Neural crest cell (in vitro differentiated cells): ENCODE data around the gene ENPP1. TPM values are rescaled to one million over a fixed set of nuclear protein-coding genes. Genes with fewer than 3 reads are reported as not detected.

Experiments used
- DNase-seq: peaks from one replicate; pipeline ENCODE4 v3.0.0; 2021; ENCODE audit warnings: low read depth, mixed read lengths, low spot score
- H3K27ac Mint-ChIP-seq: one replicate; pipeline ENCODE4 v1.8.0; 2021; ENCODE audit warnings: mild to moderate bottlenecking, mixed read lengths; ENCODE audit not compliant: unreplicated experiment
- H3K27me3 Mint-ChIP-seq: 2 replicates; pipeline ENCODE4 v1.8.0; 2021; ENCODE audit warnings: low read depth, mild to moderate bottlenecking, mixed read lengths
- H3K36me3 Mint-ChIP-seq: 2 replicates; pipeline ENCODE4 v1.8.0; 2021; ENCODE audit warnings: low read depth, mild to moderate bottlenecking, mixed read lengths
- H3K4me1 Mint-ChIP-seq: 2 replicates; pipeline ENCODE4 v1.8.0; 2021; ENCODE audit warnings: mixed read lengths
- H3K4me3 Mint-ChIP-seq: one replicate; pipeline ENCODE4 v1.8.0; 2021; ENCODE audit warnings: mild to moderate bottlenecking, mixed read lengths
- H3K9me3 Mint-ChIP-seq: 2 replicates; pipeline ENCODE4 v1.8.0; 2021; ENCODE audit warnings: mixed read lengths
- CTCF ChIP-seq: fragments of 200-600 bp; sonication (generic); conservative IDR thresholded peaks from 2 replicates; pipeline ENCODE4 v1.5.0; 2021; ENCODE audit warnings: antibody characterized with exemption, mild to moderate bottlenecking
- total RNA-seq: library from RNA; stranded (reverse); gene quantifications from 2 replicates; pipeline ENCODE4 v1.2.1, GENCODE V29; 2021

The ENPP1 gene
- total RNA-seq, 1 donor from 2014 or later: 4.9 TPM

GRCh38 chr6:131763749-131764148 is 44.1 kb upstream of the ENPP1 start:
- H3K27ac Mint-ChIP-seq: no peak overlapping the region
- no peak overlapping the region for H3K4me3 Mint-ChIP-seq
- H3K27me3 Mint-ChIP-seq: no peaks in the 10 kb centered on the region
- H3K36me3 Mint-ChIP-seq: no peaks in the 10 kb centered on the region
- H3K9me3 Mint-ChIP-seq: peaks cover 2% of the 10 kb centered on the region
- no peak for TF ChIP-seq CTCF
- DNase-seq: no peak
- H3K4me1 Mint-ChIP-seq: no peaks in the 10 kb centered on the region

DNA sequence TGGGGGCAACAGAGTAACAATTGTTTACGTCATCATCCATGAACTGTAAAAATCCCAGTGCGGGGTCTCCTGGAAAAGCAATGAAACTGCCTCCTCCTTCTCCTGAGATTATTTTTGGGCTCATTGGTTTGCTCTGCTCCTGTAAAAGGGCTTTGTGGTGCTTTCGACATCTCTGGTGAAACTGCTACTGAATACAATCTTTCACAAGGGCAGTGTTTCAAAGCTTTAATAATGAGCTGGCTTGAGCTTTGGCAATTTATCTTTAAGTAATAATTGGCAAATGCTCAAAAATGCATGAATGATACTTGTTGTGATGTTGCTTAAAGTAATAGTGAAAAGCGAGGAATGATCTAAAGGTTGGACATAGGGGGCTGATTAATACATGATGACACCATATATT is 43.5 kb upstream of the ENPP1 start:
- Mint-ChIP-seq H3K4me3 (no peak overlapping the region), H3K27ac (no peak overlapping the region), H3K4me1 (no peaks in the 10 kb centered on the region), H3K27me3 (no peaks in the 10 kb centered on the region), H3K9me3 (peaks cover 2% of the 10 kb centered on the region), H3K36me3 (no peaks in the 10 kb centered on the region)
- DNase-seq: no peak
- no peak for TF ChIP-seq CTCF

- Mint-ChIP-seq H3K4me1 (no peaks in the 10 kb centered on the region), H3K9me3 (peaks cover 2% of the 10 kb centered on the region), H3K27me3 (no peaks in the 10 kb centered on the region), H3K36me3 (no peaks in the 10 kb centered on the region), H3K4me3 (no peak overlapping the region), H3K27ac (no peak overlapping the region)
- DNase-seq: no peak
- TF ChIP-seq CTCF: no peak
Observed at GRCh38 chr6:131765081-131765803, 42.6 kb upstream of the ENPP1 start.

DNA sequence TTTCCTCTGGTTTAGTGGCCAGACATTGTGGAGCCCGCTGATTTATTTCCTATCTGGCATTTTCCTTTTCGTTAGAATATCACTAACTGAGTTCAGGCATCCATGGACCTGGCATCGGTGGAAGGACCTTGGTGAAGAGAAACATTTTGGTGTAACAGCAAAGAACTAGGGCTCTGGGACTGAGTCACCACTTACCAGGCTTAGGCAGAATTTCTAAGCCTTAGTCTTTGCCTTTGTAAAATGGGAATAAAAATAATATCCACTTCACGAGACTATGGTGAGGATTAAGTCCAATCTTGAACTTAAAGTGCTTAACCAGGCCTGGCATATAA is 42.0 kb upstream of the ENPP1 start:
- Mint-ChIP-seq H3K27me3 (no peaks in the 10 kb centered on the region), H3K27ac (no peak overlapping the region), H3K4me1 (no peaks in the 10 kb centered on the region), H3K4me3 (no peak overlapping the region), H3K9me3 (peaks cover 2% of the 10 kb centered on the region), H3K36me3 (no peaks in the 10 kb centered on the region)
- DNase-seq: no peak
- no peak for TF ChIP-seq CTCF

DNA sequence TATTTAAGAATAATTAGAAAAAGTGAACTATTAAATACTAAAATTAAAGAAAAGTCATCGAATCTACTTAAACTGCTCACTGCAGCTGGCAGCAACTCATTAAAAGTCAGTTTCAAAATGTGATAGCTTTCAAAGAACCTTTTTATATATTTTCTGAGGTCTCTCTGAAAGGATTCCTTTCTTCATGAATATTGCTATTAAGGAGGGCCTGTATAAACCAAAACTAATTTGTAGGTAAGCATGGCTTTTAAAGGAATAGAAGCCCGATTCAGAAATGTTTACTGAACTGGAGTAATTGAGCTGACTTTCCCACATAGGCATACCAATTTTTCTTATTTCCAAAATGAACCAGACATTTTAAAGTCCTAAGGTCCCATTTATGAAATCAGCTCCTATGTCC is 41.2 kb upstream of the ENPP1 start:
- Mint-ChIP-seq H3K4me3 (no peak overlapping the region), H3K9me3 (peaks cover 2% of the 10 kb centered on the region), H3K36me3 (no peaks in the 10 kb centered on the region), H3K27ac (no peak overlapping the region), H3K4me1 (no peaks in the 10 kb centered on the region), H3K27me3 (no peaks in the 10 kb centered on the region)
- no peak for TF ChIP-seq CTCF
- DNase-seq: no peak
